ENCODE results near the gene OSGEPL1. TPM values are rescaled to one million over a fixed set of nuclear protein-coding genes. Genes with fewer than 3 reads are reported as not detected.

The OSGEPL1 gene, protein sequence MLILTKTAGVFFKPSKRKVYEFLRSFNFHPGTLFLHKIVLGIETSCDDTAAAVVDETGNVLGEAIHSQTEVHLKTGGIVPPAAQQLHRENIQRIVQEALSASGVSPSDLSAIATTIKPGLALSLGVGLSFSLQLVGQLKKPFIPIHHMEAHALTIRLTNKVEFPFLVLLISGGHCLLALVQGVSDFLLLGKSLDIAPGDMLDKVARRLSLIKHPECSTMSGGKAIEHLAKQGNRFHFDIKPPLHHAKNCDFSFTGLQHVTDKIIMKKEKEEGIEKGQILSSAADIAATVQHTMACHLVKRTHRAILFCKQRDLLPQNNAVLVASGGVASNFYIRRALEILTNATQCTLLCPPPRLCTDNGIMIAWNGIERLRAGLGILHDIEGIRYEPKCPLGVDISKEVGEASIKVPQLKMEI
- 10 to 100 TPM; 19.1 TPM for total RNA-seq
- 10 to 100 TPM in 1 of 2 donors, 1 to 10 TPM in 1; 7.5 to 12.3 TPM for polyA plus RNA-seq

DNA sequence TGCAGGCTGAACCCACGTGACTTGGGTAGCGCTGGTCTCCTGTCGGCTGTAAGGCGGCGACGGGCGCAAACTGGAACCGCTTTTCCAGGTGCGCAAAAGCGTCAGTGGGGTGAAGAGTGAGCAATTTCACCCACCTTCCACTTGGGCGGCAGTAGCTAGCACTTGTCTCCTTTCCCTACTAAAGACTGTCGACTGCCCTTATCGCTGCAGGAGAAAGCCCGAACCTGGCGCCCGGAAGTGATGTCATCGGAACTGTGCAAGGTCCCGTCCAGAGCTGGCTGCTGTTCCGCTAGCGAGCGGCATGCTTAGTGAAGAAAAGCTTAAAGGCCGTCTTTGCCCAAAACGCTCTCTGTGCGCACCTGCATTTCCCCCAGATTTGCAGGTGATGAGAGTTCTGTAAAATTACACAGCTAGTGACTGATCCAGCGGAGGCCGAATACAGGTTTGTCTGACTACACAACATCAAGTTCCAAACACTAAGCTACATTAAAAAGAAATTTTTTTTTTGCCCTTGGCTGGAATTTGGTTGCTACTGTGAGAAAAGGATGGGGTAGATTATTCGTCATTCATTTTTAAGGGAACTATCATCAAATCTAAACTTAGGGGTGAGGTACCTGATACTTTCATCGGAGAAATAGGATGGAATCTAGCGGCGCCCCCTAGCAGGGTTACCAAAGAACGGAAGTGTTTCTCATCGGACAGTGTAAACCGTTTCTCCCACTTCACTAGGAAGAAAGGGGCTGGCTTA, at the start of gene OSGEPL1:
Gene OSGEPL1, minus strand, starts transcription at position 242 of the 748 bp plus-strand sequence. CDS start 1,152 bp downstream, outside the sequence.
- H3K4me1 Mint-ChIP-seq, result peaks cover 4 to 15% (median 5%) of the 10 kb centered on the region in 4 donors
- peaks cover 11 to 18% of the 10 kb centered on the region in 2 donors for H3K36me3 Mint-ChIP-seq
- peak; percentile 89 to 98 (median 91) for DNase-seq
- H3K36me3 ChIP-seq (ENCODE audit: insufficient read depth, low read length), result no peaks in the 10 kb centered on the region
- ChIA-PET CTCF (ENCODE audit: partially characterized antibody) (interaction anchor here (0.5 to 6.9 kb wide), 28 partner anchors 10 to 917 kb away, joined by 3 to 83 read pairs (median 6); partner anchors contain the start of genes ANKAR, ASNSD1, ORMDL1 and PMS1), POLR2A (ENCODE audit: partially characterized antibody) (interaction anchor here (0.8 to 4.4 kb wide), 25 partner anchors 9 to 1354 kb away, joined by 3 to 95 read pairs (median 5); partner anchors contain the start of genes ANKAR, ASNSD1, MFSD6 and NEMP2)
- H3K27me3 Mint-ChIP-seq, result no peaks in the 10 kb centered on the region
- intact Hi-C loops (cut with micrococcal nuclease), result loop anchor here (1.0 to 5.0 kb wide), 6 partner anchors 11 to 555 kb away; partner anchors contain the start of genes ASNSD1, HIBCH, ORMDL1 and PMS1
- H3K27ac Mint-ChIP-seq, result peak within 1 kb of the TSS; percentile 95 to 99 (median 97)
- peak within 1 kb of the TSS; percentile 88 for H3K27ac ChIP-seq (ENCODE audit: low read depth, low read length)
- H3K4me1 ChIP-seq (ENCODE audit: insufficient read depth, low read length), result peaks cover 13% of the 10 kb centered on the region
- H3K9me3 ChIP-seq (ENCODE audit: control insufficient read depth in 1 of 2, low read length in 2 of 2), result no peaks in the 10 kb centered on the region
- peaks cover 0 to 1% (median 0%) of the 10 kb centered on the region in 8 donors for H3K9me3 Mint-ChIP-seq
- H3K27me3 ChIP-seq (ENCODE audit: insufficient read depth, low read length), result no peaks in the 10 kb centered on the region
- H3K4me3 ChIP-seq (ENCODE audit: low read length in 2 of 2), result peak within 1 kb of the TSS; percentile 87 to 94
- peak within 1 kb of the TSS; percentile 90 to 99 (median 95) for H3K4me3 Mint-ChIP-seq

DNA sequence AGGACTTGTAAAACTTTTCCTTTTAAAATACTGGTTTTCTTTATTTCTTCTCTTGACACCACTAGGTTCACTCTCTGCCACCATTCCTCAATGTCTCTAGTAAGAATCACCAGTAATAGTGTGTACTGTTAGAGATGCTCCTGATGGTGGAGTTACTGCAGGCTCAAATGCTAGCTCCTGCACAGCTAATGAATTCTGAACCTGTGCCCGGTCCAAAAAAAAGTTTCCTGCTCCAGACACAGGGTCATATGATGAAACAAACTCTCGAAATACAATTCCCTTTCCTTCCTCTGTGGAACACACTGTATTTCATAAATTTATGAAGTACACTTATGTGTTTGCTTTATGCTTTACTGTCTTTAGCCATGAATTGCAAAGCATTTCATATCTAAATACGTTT, 40.8 kb upstream of the OSGEPL1 start:
- CTCF ChIA-PET (ENCODE audit: partially characterized antibody), result no interaction called here
- Mint-ChIP-seq H3K4me1 (peaks cover 0 to 8% (median 5%) of the 10 kb centered on the region in 4 donors), H3K36me3 (peaks cover 20 to 25% of the 10 kb centered on the region in 2 donors), H3K27ac (no peak overlapping the region), H3K4me3 (no peak overlapping the region), H3K9me3 (no peaks in the 10 kb centered on the region), H3K27me3 (no peaks in the 10 kb centered on the region)
- Histone ChIP-seq H3K9me3 (ENCODE audit: control insufficient read depth in 1 of 2, low read length in 2 of 2) (no peaks in the 10 kb centered on the region), H3K27ac (ENCODE audit: low read depth, low read length) (no peak overlapping the region), H3K4me3 (ENCODE audit: low read length in 2 of 2) (no peak overlapping the region), H3K4me1 (ENCODE audit: insufficient read depth, low read length) (no peaks in the 10 kb centered on the region), H3K36me3 (ENCODE audit: insufficient read depth, low read length) (no peaks in the 10 kb centered on the region), H3K27me3 (ENCODE audit: insufficient read depth, low read length) (no peaks in the 10 kb centered on the region)
- intact Hi-C loops (cut with micrococcal nuclease), result no loop called here
- POLR2A ChIA-PET (ENCODE audit: partially characterized antibody), result no interaction called here
- no peak for DNase-seq

DNA sequence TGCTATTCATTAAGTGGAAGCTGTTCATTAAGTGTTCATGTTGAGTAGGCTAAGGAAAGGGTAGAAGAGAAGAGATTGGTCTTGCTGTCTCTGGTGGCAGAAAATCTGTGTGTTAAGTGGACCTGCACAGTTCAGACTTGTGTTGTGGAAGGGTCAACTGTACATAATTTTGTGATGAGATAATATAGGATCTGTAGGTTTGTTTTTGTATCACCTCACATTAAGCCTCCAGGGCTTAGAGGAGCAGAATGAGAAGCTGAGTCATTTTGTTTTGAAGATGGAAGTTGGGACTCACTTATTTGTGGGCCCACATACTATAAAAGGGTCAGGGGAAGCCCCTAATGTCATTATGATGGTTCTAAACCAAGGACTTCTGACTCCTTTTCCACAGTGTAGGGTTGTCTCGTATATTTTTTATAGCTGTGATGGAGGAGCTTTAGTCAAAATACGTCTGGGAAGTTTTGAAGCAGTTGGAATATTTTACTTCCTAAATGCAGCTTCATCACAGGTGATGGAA, 39.9 kb upstream of the OSGEPL1 start:
- CTCF ChIA-PET (ENCODE audit: partially characterized antibody), result no interaction called here
- H3K27ac ChIP-seq (ENCODE audit: low read depth, low read length), result no peak overlapping the region
- H3K36me3 ChIP-seq (ENCODE audit: insufficient read depth, low read length), result no peaks in the 10 kb centered on the region
- no peak overlapping the region for H3K4me3 Mint-ChIP-seq
- H3K4me3 ChIP-seq (ENCODE audit: low read length in 2 of 2), result no peak overlapping the region
- H3K27me3 ChIP-seq (ENCODE audit: insufficient read depth, low read length), result no peaks in the 10 kb centered on the region
- H3K4me1 ChIP-seq (ENCODE audit: insufficient read depth, low read length), result no peaks in the 10 kb centered on the region
- intact Hi-C loops (cut with micrococcal nuclease), result no loop called here
- peaks cover 0 to 8% (median 6%) of the 10 kb centered on the region in 4 donors for H3K4me1 Mint-ChIP-seq
- H3K27me3 Mint-ChIP-seq, result no peaks in the 10 kb centered on the region
- no peaks in the 10 kb centered on the region for H3K9me3 Mint-ChIP-seq
- POLR2A ChIA-PET (ENCODE audit: partially characterized antibody), result no interaction called here
- peaks cover 19 to 25% of the 10 kb centered on the region in 2 donors for H3K36me3 Mint-ChIP-seq
- DNase-seq, result no peak
- no peaks in the 10 kb centered on the region for H3K9me3 ChIP-seq (ENCODE audit: control insufficient read depth in 1 of 2, low read length in 2 of 2)
- H3K27ac Mint-ChIP-seq, result no peak overlapping the region

DNA sequence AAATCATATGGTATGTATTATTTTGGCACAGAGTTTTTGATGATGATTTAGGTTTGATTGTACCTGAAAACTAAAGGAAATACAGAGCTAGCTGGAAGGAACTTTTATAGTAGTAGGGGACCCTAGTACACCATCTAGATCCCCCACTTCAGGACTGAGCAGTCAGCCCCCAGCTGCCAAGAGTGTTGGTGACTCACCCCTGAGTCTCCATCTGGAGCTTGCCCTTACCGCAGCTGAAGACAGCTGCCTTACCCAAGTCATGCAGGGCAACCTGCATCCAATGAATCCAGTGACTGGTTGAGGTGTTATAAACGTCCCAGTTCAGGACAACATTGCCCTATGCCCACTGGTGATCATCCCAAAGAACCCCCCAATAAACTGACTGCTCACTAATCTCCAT, 36.9 kb upstream of the OSGEPL1 start:
- no peaks in the 10 kb centered on the region for H3K9me3 ChIP-seq (ENCODE audit: control insufficient read depth in 1 of 2, low read length in 2 of 2)
- ChIA-PET POLR2A (ENCODE audit: partially characterized antibody) (interaction anchor here (2.0 kb wide), 1 partner anchor 15 kb away, joined by 8 read pairs; the partner anchor contains the start of genes ORMDL1 and PMS1), CTCF (ENCODE audit: partially characterized antibody) (interaction anchor here (0.9 to 1.6 kb wide), 4 partner anchors 9 to 139 kb away, joined by 3 to 5 read pairs (median 3); partner anchors contain the start of genes ORMDL1, OSGEPL1 and PMS1)
- Mint-ChIP-seq H3K36me3 (peaks cover 26 to 33% of the 10 kb centered on the region in 2 donors), H3K9me3 (no peaks in the 10 kb centered on the region), H3K4me3 (no peak overlapping the region), H3K4me1 (peaks cover 0 to 8% (median 6%) of the 10 kb centered on the region in 4 donors), H3K27ac (peak overlapping the region in 1 of 7 donors; percentile 34), H3K27me3 (no peaks in the 10 kb centered on the region)
- H3K4me3 ChIP-seq (ENCODE audit: low read length in 2 of 2), result no peak overlapping the region
- DNase-seq, result no peak
- H3K27ac ChIP-seq (ENCODE audit: low read depth, low read length), result no peak overlapping the region
- H3K36me3 ChIP-seq (ENCODE audit: insufficient read depth, low read length), result peaks cover 6% of the 10 kb centered on the region
- H3K27me3 ChIP-seq (ENCODE audit: insufficient read depth, low read length), result no peaks in the 10 kb centered on the region
- intact Hi-C loops (cut with micrococcal nuclease), result no loop called here
- no peaks in the 10 kb centered on the region for H3K4me1 ChIP-seq (ENCODE audit: insufficient read depth, low read length)

DNA sequence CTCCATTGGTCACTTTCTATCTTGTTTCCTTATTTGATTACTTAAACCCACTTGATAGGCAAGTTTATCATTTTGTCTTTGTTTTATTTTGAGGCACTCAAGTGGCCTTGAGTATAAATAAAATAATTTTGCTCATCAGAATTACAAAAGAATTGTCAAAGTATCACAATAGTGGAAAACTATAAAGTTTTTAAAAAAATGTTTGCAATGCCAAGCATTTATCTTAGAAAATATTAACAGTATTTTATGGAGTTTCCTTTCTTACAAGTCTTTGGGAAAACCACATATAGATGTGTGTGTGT, 36.4 kb upstream of the OSGEPL1 start:
- no peak for DNase-seq
- no peaks in the 10 kb centered on the region for H3K4me1 ChIP-seq (ENCODE audit: insufficient read depth, low read length)
- peaks cover 6% of the 10 kb centered on the region for H3K36me3 ChIP-seq (ENCODE audit: insufficient read depth, low read length)
- ChIA-PET CTCF (ENCODE audit: partially characterized antibody) (interaction anchor here (0.7 to 1.2 kb wide), 7 partner anchors 10 to 125 kb away, joined by 3 to 5 read pairs (median 3); partner anchors contain the start of genes ANKAR, ORMDL1, OSGEPL1 and PMS1), POLR2A (ENCODE audit: partially characterized antibody) (interaction anchor here (1.2 to 2.0 kb wide), 2 partner anchors 15 to 357 kb away, joined by 4 to 8 read pairs; partner anchors contain the start of genes ORMDL1 and PMS1)
- Mint-ChIP-seq H3K27me3 (no peaks in the 10 kb centered on the region), H3K4me3 (no peak overlapping the region), H3K27ac (no peak overlapping the region), H3K36me3 (peaks cover 30 to 36% of the 10 kb centered on the region in 2 donors), H3K4me1 (peaks cover 0 to 8% (median 6%) of the 10 kb centered on the region in 4 donors), H3K9me3 (no peaks in the 10 kb centered on the region)
- H3K9me3 ChIP-seq (ENCODE audit: control insufficient read depth in 1 of 2, low read length in 2 of 2), result no peaks in the 10 kb centered on the region
- no peak overlapping the region for H3K27ac ChIP-seq (ENCODE audit: low read depth, low read length)
- no peaks in the 10 kb centered on the region for H3K27me3 ChIP-seq (ENCODE audit: insufficient read depth, low read length)
- no peak overlapping the region for H3K4me3 ChIP-seq (ENCODE audit: low read length in 2 of 2)
- intact Hi-C loops (cut with micrococcal nuclease), result no loop called here

DNA sequence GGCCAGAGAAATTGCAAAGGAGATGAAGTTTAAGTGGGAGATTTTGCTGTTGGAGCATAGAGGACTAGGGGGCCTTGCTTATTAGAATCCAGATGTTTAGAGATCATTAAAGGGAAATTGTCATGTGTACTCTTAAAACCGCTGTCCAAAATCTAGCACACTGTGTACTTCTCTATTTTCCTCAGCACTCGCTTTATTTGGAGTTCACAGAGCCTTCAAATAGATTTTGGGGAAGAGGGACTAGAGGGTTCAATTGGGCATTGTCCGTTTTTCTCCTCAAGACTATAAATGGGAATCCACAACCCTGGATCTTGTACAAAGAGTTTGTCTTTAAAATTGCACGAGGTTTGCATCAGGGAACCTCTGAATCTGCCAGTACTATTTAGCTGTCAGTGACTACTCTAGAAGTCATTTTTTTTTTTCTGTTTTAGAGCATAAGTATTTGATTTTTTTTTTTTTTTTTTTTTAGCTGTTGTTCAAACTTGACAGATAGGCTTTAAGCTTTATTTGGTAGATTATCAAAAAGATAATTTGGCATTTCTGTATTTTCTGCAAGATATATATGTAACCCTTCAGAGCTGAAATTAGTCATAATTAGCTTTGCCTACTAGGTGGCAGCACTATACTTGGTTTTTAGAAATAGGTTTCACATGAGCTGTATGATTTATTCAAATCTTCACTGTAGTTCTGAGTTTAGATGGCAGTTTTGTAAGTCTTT, 35.9 kb upstream of the OSGEPL1 start:
- no peaks in the 10 kb centered on the region for H3K27me3 Mint-ChIP-seq
- H3K27ac ChIP-seq (ENCODE audit: low read depth, low read length), result no peak overlapping the region
- H3K36me3 Mint-ChIP-seq, result peaks cover 32 to 34% of the 10 kb centered on the region in 2 donors
- POLR2A ChIA-PET (ENCODE audit: partially characterized antibody), result interaction anchor here (1.2 to 2.0 kb wide), 2 partner anchors 14 to 356 kb away, joined by 4 to 8 read pairs; partner anchors contain the start of genes ORMDL1 and PMS1
- no peaks in the 10 kb centered on the region for H3K4me1 ChIP-seq (ENCODE audit: insufficient read depth, low read length)
- H3K4me3 ChIP-seq (ENCODE audit: low read length in 2 of 2), result no peak overlapping the region
- no peak for DNase-seq
- H3K27ac Mint-ChIP-seq, result no peak overlapping the region
- no peaks in the 10 kb centered on the region for H3K27me3 ChIP-seq (ENCODE audit: insufficient read depth, low read length)
- no peak overlapping the region for H3K4me3 Mint-ChIP-seq
- CTCF ChIA-PET (ENCODE audit: partially characterized antibody), result interaction anchor here (0.7 to 1.2 kb wide), 8 partner anchors 14 to 124 kb away, joined by 3 to 5 read pairs (median 3); partner anchors contain the start of genes ANKAR, ORMDL1, OSGEPL1 and PMS1
- no peaks in the 10 kb centered on the region for H3K9me3 Mint-ChIP-seq
- H3K36me3 ChIP-seq (ENCODE audit: insufficient read depth, low read length), result peaks cover 8% of the 10 kb centered on the region
- peaks cover 0 to 8% (median 6%) of the 10 kb centered on the region in 4 donors for H3K4me1 Mint-ChIP-seq
- no peaks in the 10 kb centered on the region for H3K9me3 ChIP-seq (ENCODE audit: control insufficient read depth in 1 of 2, low read length in 2 of 2)
- intact Hi-C loops (cut with micrococcal nuclease), result no loop called here

Measured in CD4-positive, alpha-beta memory T cell (primary cell).